K562 (cell line): ENCODE results near the gene FANCD2. TPM values are rescaled to one million over a fixed set of nuclear protein-coding genes. Genes with fewer than 3 reads are reported as not detected.

Experiments
- DDX20 ChIP-seq: fragments of 450-650 bp; IDR thresholded peaks from 2 replicates; pipeline ENCODE4 v1.6.1; 2016; ENCODE audit warnings: missing genetic modification characterization, low read depth, mild to moderate bottlenecking, missing compliant biosample characterization, moderate library complexity
- ELF4 ChIP-seq: fragments of 450-650 bp; formaldehyde crosslinking; IDR thresholded peaks from 2 replicates; pipeline ENCODE4 v1.4.0; 2022; ENCODE audit warnings: missing genetic modification characterization
- FOXA3 ChIP-seq, 2 experiments: fragments of 450-650 bp in 1 of 2; sonication (generic) in 1 of 2; formaldehyde crosslinking; IDR thresholded peaks in 1 of 2; conservative IDR thresholded peaks in 1 of 2; 2 replicates each; pipeline versions ENCODE4 v1.4.0 to v1.8.0; 2020 to 2022; ENCODE audit warnings: mild to moderate bottlenecking in 2 of 2, missing genetic modification reagents in 1 of 2
- FOXM1 ChIP-seq, 2 experiments: fragments of 450-650 bp in 1 of 2; sonication (generic) in 1 of 2; formaldehyde crosslinking in 1 of 2; IDR thresholded peaks; 2 replicates each; pipeline versions ENCODE4 v1.6.1 to v1.9.0; 2017 to 2022; ENCODE audit warnings: low read depth in 2 of 2, mild to moderate bottlenecking in 2 of 2, missing genetic modification reagents in 1 of 2, moderate library complexity in 1 of 2
- HDGF ChIP-seq: fragments of 450-650 bp; IDR thresholded peaks from 2 replicates; pipeline ENCODE4 v1.6.1; 2016
- HLTF ChIP-seq: fragments of 450-650 bp; IDR thresholded peaks from 2 replicates; pipeline ENCODE4 v1.6.1; 2016
- HNRNPUL1 ChIP-seq: fragments of 200-400 bp; formaldehyde crosslinking; IDR thresholded peaks from 2 replicates; pipeline ENCODE4 v1.6.1; 2017; ENCODE audit warnings: low read length
- MEF2A ChIP-seq: IDR thresholded peaks from 2 replicates; pipeline ENCODE4 v1.6.1; 2011; ENCODE audit warnings: low read depth, mild to moderate bottlenecking, low read length, moderate library complexity; ENCODE audit not compliant: control insufficient read depth
- RAD51 ChIP-seq: fragments of 450-650 bp; IDR thresholded peaks from 2 replicates; pipeline ENCODE4 v1.7.1; 2016; ENCODE audit warnings: low read depth, mild to moderate bottlenecking, borderline replicate concordance
- TGIF2 ChIP-seq: sonication (generic); formaldehyde crosslinking; IDR thresholded peaks from 2 replicates; pipeline ENCODE4 v1.8.1; 2022; ENCODE audit warnings: mild to moderate bottlenecking, missing genetic modification reagents, moderate library complexity
- ZNF668 ChIP-seq: fragments of 250-450 bp; sonication (Bioruptor Pico); IDR thresholded peaks from 2 replicates; pipeline ENCODE4 v1.8.0; 2022; ENCODE audit warnings: mild to moderate bottlenecking, inconsistent platforms
- polyA plus RNA-seq, 8 experiments: library from polyadenylated mRNA; depleted of rRNA in 4 of 8; stranded (reverse) in 5 of 8; unstranded in 3 of 8; fragments of >200 nt; fragmentation: Nextera tagmentation in 2 of 8; fragmentation: Illumina TruSeq in 1 of 8; extraction: Ambion mirVana in 2 of 8; extraction: Trizol in 1 of 8; gene quantifications; 2 replicates each; pipeline versions ENCODE4 v1.2.1 to v1.2.3, GENCODE V29; 2011 to 2014; ENCODE audit warnings: inconsistent platforms in 1 of 8, missing spikeins in 1 of 8
- total RNA-seq, 7 experiments: library from RNA; depleted of rRNA in 6 of 7; stranded (reverse); fragments of >200 nt in 6 of 7; fragmentation: Illumina TruSeq in 2 of 7; extraction: Trizol in 2 of 7; gene quantifications; 2 replicates each; pipeline versions ENCODE4 v1.2.1 to v1.2.3, GENCODE V29; 2011 to 2021; ENCODE audit warnings: low replicate concordance in 1 of 7
- TF ChIP-seq, protein P1 (sequence below): fragments of 450-650 bp; IDR thresholded peaks from 2 replicates; pipeline ENCODE4 v1.6.1; 2016; ENCODE audit warnings: low read depth
- TF ChIP-seq, protein P2 (sequence below): fragments of 450-650 bp; formaldehyde crosslinking; IDR thresholded peaks from 2 replicates; pipeline ENCODE4 v1.4.0; 2022; ENCODE audit warnings: mild to moderate bottlenecking, moderate library complexity
- TF ChIP-seq, protein P3 (sequence below), 2 experiments: fragments of 150-350 bp in 1 of 2; IDR thresholded peaks; 2 replicates each; pipeline ENCODE4 v1.6.1; 2012 to 2016; ENCODE audit warnings: low read depth in 2 of 2, low read length in 2 of 2, mild to moderate bottlenecking in 1 of 2, moderate library complexity in 1 of 2

Gene FANCD2
- total and polyA plus RNA-seq, 9 of the 15 experiments (the other 6 are each of a cell fraction or from before 2014, with no cell fraction given): 59.4 to 137 (median 96.1) TPM

DNA sequence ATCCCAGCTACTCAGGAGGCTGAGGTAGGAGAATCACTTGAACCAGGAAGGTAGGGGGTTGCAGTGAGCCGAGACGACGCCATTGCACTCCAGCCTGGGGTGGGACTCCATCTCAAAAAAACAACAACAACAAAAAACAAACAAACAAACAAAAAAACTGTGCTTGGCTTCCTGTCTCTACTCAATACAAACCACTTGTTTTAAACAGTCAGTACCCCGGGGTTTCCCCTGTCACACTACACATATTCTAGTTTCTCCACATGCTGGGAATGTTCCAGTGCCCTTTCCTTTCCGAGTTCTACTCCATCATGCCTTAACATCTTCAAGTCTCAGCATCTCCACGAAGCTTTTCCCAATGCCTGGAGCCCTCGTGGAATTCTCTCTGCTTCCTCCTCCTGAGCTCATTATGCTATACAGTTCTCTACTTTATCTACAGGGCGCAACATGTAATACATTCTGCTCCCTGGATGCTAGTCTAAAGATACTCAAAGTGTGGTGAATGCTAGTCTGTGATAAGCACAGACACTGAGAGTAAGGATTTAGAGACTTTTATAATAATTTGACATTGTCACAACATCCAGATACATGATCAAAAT is 47.4 kb upstream of the FANCD2 start (continued):
- TF ChIP-seq, protein P1, sequence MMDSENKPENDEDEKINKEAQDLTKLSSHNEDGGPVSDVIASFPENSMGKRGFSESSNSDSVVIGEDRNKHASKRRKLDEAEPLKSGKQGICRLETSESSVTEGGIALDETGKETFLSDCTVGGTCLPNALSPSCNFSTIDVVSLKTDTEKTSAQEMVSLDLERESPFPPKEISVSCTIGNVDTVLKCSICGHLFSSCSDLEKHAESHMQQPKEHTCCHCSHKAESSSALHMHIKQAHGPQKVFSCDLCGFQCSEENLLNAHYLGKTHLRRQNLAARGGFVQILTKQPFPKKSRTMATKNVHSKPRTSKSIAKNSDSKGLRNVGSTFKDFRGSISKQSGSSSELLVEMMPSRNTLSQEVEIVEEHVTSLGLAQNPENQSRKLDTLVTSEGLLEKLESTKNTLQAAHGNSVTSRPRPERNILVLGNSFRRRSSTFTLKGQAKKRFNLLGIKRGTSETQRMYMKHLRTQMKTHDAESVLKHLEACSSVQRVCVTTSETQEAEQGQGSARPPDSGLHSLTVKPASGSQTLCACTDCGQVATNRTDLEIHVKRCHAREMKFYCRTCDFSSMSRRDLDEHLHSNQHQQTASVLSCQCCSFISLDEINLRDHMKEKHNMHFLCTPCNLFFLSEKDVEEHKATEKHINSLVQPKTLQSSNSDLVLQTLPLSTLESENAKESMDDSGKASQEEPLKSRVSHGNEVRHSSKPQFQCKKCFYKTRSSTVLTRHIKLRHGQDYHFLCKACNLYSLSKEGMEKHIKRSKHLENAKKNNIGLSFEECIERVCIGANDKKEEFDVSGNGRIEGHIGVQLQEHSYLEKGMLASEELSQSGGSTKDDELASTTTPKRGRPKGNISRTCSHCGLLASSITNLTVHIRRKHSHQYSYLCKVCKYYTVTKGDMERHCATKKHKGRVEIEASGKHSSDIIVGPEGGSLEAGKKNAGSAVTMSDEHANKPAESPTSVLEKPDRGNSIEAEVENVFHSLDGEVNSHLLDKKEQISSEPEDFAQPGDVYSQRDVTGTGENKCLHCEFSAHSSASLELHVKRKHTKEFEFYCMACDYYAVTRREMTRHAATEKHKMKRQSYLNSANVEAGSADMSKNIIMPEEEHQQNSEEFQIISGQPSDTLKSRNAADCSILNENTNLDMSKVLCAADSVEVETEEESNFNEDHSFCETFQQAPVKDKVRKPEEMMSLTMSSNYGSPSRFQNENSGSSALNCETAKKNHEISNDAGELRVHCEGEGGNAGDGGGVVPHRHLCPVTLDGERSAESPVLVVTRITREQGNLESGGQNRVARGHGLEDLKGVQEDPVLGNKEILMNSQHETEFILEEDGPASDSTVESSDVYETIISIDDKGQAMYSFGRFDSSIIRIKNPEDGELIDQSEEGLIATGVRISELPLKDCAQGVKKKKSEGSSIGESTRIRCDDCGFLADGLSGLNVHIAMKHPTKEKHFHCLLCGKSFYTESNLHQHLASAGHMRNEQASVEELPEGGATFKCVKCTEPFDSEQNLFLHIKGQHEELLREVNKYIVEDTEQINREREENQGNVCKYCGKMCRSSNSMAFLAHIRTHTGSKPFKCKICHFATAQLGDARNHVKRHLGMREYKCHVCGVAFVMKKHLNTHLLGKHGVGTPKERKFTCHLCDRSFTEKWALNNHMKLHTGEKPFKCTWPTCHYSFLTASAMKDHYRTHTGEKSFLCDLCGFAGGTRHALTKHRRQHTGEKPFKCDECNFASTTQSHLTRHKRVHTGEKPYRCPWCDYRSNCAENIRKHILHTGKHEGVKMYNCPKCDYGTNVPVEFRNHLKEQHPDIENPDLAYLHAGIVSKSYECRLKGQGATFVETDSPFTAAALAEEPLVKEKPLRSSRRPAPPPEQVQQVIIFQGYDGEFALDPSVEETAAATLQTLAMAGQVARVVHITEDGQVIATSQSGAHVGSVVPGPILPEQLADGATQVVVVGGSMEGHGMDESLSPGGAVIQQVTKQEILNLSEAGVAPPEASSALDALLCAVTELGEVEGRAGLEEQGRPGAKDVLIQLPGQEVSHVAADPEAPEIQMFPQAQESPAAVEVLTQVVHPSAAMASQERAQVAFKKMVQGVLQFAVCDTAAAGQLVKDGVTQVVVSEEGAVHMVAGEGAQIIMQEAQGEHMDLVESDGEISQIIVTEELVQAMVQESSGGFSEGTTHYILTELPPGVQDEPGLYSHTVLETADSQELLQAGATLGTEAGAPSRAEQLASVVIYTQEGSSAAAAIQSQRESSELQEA: no peak
- peak; percentile 56; the same call in 1 of the 2 replicates for TF ChIP-seq ELF4
- no peak for TF ChIP-seq RAD51
- peak; percentile 70 for TF ChIP-seq MEF2A
- no peak for TF ChIP-seq HNRNPUL1
- TF ChIP-seq, protein P2, sequence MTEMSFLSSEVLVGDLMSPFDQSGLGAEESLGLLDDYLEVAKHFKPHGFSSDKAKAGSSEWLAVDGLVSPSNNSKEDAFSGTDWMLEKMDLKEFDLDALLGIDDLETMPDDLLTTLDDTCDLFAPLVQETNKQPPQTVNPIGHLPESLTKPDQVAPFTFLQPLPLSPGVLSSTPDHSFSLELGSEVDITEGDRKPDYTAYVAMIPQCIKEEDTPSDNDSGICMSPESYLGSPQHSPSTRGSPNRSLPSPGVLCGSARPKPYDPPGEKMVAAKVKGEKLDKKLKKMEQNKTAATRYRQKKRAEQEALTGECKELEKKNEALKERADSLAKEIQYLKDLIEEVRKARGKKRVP: 0 out of 2 replicates have a peak, but pooled peaks have one; percentile 29
- peak; percentile 23; the same call in 1 of the 2 replicates for TF ChIP-seq HDGF
- no peak for TF ChIP-seq TGIF2 (CRISPR knock-in tag)
- peak; percentile 47; the same call in 1 of the 2 replicates for TF ChIP-seq DDX20
- 0 out of 2 replicates have a peak, but pooled peaks have one; percentile 64 for TF ChIP-seq ZNF668 (CRISPR knock-in tag)
- TF ChIP-seq HLTF: 0 out of 2 replicates have a peak, but pooled peaks have one; percentile 11
- 0 out of 4 replicates have a peak, but pooled peaks of 1 of the 2 experiments have one; percentile 55 for TF ChIP-seq FOXA3 (CRISPR knock-in tag; conservative IDR thresholded peaks at IDR 0.05 in 1 of 2, IDR thresholded peaks at IDR 0.05 in 1 of 2)
- peak; percentile 88 for TF ChIP-seq FOXM1 (IDR thresholded peaks at IDR 0.05; ENCODE audit: low read depth)
- TF ChIP-seq FOXM1 (CRISPR knock-in tag; IDR thresholded peaks at IDR 0.05; ENCODE audit: low read depth): no peak
- TF ChIP-seq, protein P3, sequence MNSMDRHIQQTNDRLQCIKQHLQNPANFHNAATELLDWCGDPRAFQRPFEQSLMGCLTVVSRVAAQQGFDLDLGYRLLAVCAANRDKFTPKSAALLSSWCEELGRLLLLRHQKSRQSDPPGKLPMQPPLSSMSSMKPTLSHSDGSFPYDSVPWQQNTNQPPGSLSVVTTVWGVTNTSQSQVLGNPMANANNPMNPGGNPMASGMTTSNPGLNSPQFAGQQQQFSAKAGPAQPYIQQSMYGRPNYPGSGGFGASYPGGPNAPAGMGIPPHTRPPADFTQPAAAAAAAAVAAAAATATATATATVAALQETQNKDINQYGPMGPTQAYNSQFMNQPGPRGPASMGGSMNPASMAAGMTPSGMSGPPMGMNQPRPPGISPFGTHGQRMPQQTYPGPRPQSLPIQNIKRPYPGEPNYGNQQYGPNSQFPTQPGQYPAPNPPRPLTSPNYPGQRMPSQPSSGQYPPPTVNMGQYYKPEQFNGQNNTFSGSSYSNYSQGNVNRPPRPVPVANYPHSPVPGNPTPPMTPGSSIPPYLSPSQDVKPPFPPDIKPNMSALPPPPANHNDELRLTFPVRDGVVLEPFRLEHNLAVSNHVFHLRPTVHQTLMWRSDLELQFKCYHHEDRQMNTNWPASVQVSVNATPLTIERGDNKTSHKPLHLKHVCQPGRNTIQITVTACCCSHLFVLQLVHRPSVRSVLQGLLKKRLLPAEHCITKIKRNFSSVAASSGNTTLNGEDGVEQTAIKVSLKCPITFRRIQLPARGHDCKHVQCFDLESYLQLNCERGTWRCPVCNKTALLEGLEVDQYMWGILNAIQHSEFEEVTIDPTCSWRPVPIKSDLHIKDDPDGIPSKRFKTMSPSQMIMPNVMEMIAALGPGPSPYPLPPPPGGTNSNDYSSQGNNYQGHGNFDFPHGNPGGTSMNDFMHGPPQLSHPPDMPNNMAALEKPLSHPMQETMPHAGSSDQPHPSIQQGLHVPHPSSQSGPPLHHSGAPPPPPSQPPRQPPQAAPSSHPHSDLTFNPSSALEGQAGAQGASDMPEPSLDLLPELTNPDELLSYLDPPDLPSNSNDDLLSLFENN (IDR thresholded peaks at IDR 0.05; ENCODE audit: low read depth in 2 of 2, low read length in 2 of 2): peak in 1 of 2 experiments; percentile 77; a peak in 2 of 4 replicates
